Trophoblast cell (in vitro differentiated cells and primary cell): ENCODE data around the gene TLDC2.

Source experiments
- DNase-seq, 2 donors: peaks; one replicate each; pipeline ENCODE4 v3.0.0-alpha.2; 2016
- H2AFZ ChIP-seq: 2 replicates; pipeline ENCODE4 v1.6.1; 2013; ENCODE audit warnings: low read length, moderate library complexity, mild to moderate bottlenecking; ENCODE audit not compliant: insufficient read depth, poor library complexity
- H2AK5ac ChIP-seq: 2 replicates; pipeline ENCODE4 v1.6.1; 2013; ENCODE audit warnings: mild to moderate bottlenecking, low read length
- H2BK120ac ChIP-seq: 2 replicates; pipeline ENCODE4 v1.6.1; 2013; ENCODE audit warnings: low read length, mild to moderate bottlenecking, moderate library complexity; ENCODE audit not compliant: insufficient read depth, poor library complexity
- H2BK12ac ChIP-seq: 2 replicates; pipeline ENCODE4 v1.6.1; 2013; ENCODE audit warnings: mild to moderate bottlenecking, low read length, moderate library complexity
- H2BK5ac ChIP-seq: 2 replicates; pipeline ENCODE4 v1.6.1; 2013; ENCODE audit warnings: low read length, low read depth, moderate library complexity, mild to moderate bottlenecking; ENCODE audit not compliant: poor library complexity
- H3K14ac ChIP-seq: 2 replicates; pipeline ENCODE4 v1.6.1; 2013; ENCODE audit warnings: mild to moderate bottlenecking, low read length
- H3K18ac ChIP-seq: 2 replicates; pipeline ENCODE4 v1.6.1; 2013; ENCODE audit warnings: mild to moderate bottlenecking, low read length
- H3K23ac ChIP-seq: 2 replicates; pipeline ENCODE4 v1.6.1; 2013; ENCODE audit warnings: low read length
- H3K27ac ChIP-seq: 2 replicates; pipeline ENCODE4 v1.5.1; 2013; ENCODE audit warnings: low read depth, mild to moderate bottlenecking, inconsistent platforms, low read length, moderate library complexity
- H3K27me3 ChIP-seq: 2 replicates; pipeline ENCODE4 v1.6.1; 2013; ENCODE audit warnings: inconsistent platforms, mild to moderate bottlenecking, low read length, moderate library complexity; ENCODE audit not compliant: insufficient read depth
- H3K36me3 ChIP-seq, 2 experiments: 1 replicate in 1 of 2; 2 replicates in 1 of 2; pipeline ENCODE4 v1.6.1; 2013; ENCODE audit warnings: low read length in 2 of 2, mild to moderate bottlenecking in 2 of 2, moderate library complexity in 1 of 2; ENCODE audit not compliant: insufficient read depth in 2 of 2, control insufficient read depth in 1 of 2
- H3K4ac ChIP-seq: 2 replicates; pipeline ENCODE4 v1.6.1; 2013; ENCODE audit warnings: low read depth, mild to moderate bottlenecking, low read length, moderate library complexity
- H3K4me1 ChIP-seq, 2 experiments: 1 replicate in 1 of 2; 2 replicates in 1 of 2; pipeline ENCODE4 v1.6.1; 2013; ENCODE audit warnings: low read length in 2 of 2, mild to moderate bottlenecking in 2 of 2, moderate library complexity in 1 of 2; ENCODE audit not compliant: insufficient read depth in 2 of 2, control insufficient read depth in 1 of 2
- H3K4me2 ChIP-seq: 2 replicates; pipeline ENCODE4 v1.6.1; 2013; ENCODE audit warnings: inconsistent platforms, mild to moderate bottlenecking, low read length, moderate library complexity
- H3K4me3 ChIP-seq: 2 replicates; pipeline ENCODE4 v1.5.1; 2013; ENCODE audit warnings: mild to moderate bottlenecking, low read depth, low read length, inconsistent platforms
- H3K79me1 ChIP-seq: one replicate; pipeline ENCODE4 v1.6.1; 2013; ENCODE audit warnings: low read length
- H3K79me2 ChIP-seq: 2 replicates; pipeline ENCODE4 v1.6.1; 2013; ENCODE audit warnings: low read length, mild to moderate bottlenecking; ENCODE audit not compliant: control insufficient read depth, insufficient read depth, poor library complexity
- H3K9ac ChIP-seq: 2 replicates; pipeline ENCODE4 v1.6.1; 2013; ENCODE audit warnings: mild to moderate bottlenecking, low read length
- H3K9me3 ChIP-seq: 2 replicates; pipeline ENCODE4 v1.6.1; 2013; ENCODE audit warnings: low read depth, mild to moderate bottlenecking, control low read depth, inconsistent platforms, low read length; ENCODE audit not compliant: insufficient read depth
- H4K12ac ChIP-seq: 2 replicates; pipeline ENCODE4 v1.6.1; 2013; ENCODE audit warnings: low read depth, mild to moderate bottlenecking, low read length, moderate library complexity
- H4K8ac ChIP-seq: 2 replicates; pipeline ENCODE4 v1.6.1; 2013; ENCODE audit warnings: low read depth, mild to moderate bottlenecking, low read length, moderate library complexity
- H4K91ac ChIP-seq: one replicate; pipeline ENCODE4 v1.6.1; 2013; ENCODE audit warnings: low read depth, mild to moderate bottlenecking, low read length, moderate library complexity
- WGBS: extraction: QIAGEN DNeasy Blood & Tissue Kit; methylation state at CpG from one replicate; pipeline ENCODE4 v1.1.7; 2013; ENCODE audit warnings: missing lambda C conversion rate; ENCODE audit not compliant: insufficient read length, insufficient coverage; ENCODE audit errors: extremely low coverage; 5-methylcytosine and 5-hydroxymethylcytosine counted together

Gene TLDC2

GRCh38 chr20:36860811-36861624 lies 14.9 kb upstream of the TLDC2 start:
- no peak overlapping the region for H4K8ac ChIP-seq
- no peak overlapping the region for H3K18ac ChIP-seq
- H3K23ac ChIP-seq: no peak overlapping the region
- no peak overlapping the region for H3K14ac ChIP-seq
- H3K9ac ChIP-seq: no peak overlapping the region
- peaks cover 8% of the 10 kb centered on the region for H3K79me2 ChIP-seq
- H3K36me3 ChIP-seq: peaks cover 2 to 4% of the 10 kb centered on the region in 2 experiments
- peaks cover 5 to 18% of the 10 kb centered on the region in 2 experiments for H3K4me1 ChIP-seq
- peaks cover 12% of the 10 kb centered on the region for H3K79me1 ChIP-seq
- no peak for DNase-seq
- H4K91ac ChIP-seq: no peak overlapping the region
- peaks cover 4% of the 10 kb centered on the region for H3K27me3 ChIP-seq
- no peak overlapping the region for H2AK5ac ChIP-seq
- no peak overlapping the region for H3K4me3 ChIP-seq
- no peak overlapping the region for H4K12ac ChIP-seq
- no peak overlapping the region for H3K27ac ChIP-seq
- H2BK12ac ChIP-seq: no peak overlapping the region
- H2BK5ac ChIP-seq: no peak overlapping the region
- H3K4me2 ChIP-seq: peak overlapping the region; percentile 88
- no peak overlapping the region for H2AFZ ChIP-seq
- no peaks in the 10 kb centered on the region for H3K9me3 ChIP-seq
- no peak overlapping the region for H2BK120ac ChIP-seq
- no peak overlapping the region for H3K4ac ChIP-seq
- no CpG with 5 or more reads among the region's 14 CpGs for WGBS

DNA sequence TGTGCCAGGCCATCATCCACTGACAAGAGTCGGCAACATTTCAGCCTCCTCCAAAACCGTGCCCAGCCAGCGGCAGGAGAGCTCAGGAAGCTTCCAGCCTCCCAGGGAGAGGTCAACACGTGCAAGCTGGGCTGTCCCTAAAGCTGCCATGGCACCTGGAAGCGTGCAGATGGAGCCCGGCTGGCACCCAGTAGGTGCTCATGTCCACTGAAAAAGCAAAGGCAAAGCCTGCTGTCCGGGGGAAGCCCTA lies 14.4 kb upstream of the TLDC2 start:
- Histone ChIP-seq H4K12ac (no peak overlapping the region), H3K4me2 (peak overlapping the region; percentile 88), H3K4me3 (no peak overlapping the region), H4K91ac (no peak overlapping the region), H2AFZ (no peak overlapping the region), H2AK5ac (no peak overlapping the region), H2BK12ac (no peak overlapping the region), H3K79me2 (peaks cover 8% of the 10 kb centered on the region), H3K18ac (peak overlapping the region; percentile 52), H3K23ac (no peak overlapping the region), H2BK5ac (no peak overlapping the region), H3K27ac (no peak overlapping the region), H3K4me1 (peaks cover 2 to 13% of the 10 kb centered on the region in 2 experiments), H3K79me1 (peaks cover 12% of the 10 kb centered on the region), H3K36me3 (peaks cover 2 to 4% of the 10 kb centered on the region in 2 experiments), H3K27me3 (peaks cover 4% of the 10 kb centered on the region), H3K14ac (no peak overlapping the region), H3K9ac (no peak overlapping the region), H3K9me3 (no peaks in the 10 kb centered on the region), H3K4ac (no peak overlapping the region), H4K8ac (no peak overlapping the region), H2BK120ac (no peak overlapping the region)
- no peak for DNase-seq
- no CpG with 5 or more reads among the region's 7 CpGs for WGBS

DNA sequence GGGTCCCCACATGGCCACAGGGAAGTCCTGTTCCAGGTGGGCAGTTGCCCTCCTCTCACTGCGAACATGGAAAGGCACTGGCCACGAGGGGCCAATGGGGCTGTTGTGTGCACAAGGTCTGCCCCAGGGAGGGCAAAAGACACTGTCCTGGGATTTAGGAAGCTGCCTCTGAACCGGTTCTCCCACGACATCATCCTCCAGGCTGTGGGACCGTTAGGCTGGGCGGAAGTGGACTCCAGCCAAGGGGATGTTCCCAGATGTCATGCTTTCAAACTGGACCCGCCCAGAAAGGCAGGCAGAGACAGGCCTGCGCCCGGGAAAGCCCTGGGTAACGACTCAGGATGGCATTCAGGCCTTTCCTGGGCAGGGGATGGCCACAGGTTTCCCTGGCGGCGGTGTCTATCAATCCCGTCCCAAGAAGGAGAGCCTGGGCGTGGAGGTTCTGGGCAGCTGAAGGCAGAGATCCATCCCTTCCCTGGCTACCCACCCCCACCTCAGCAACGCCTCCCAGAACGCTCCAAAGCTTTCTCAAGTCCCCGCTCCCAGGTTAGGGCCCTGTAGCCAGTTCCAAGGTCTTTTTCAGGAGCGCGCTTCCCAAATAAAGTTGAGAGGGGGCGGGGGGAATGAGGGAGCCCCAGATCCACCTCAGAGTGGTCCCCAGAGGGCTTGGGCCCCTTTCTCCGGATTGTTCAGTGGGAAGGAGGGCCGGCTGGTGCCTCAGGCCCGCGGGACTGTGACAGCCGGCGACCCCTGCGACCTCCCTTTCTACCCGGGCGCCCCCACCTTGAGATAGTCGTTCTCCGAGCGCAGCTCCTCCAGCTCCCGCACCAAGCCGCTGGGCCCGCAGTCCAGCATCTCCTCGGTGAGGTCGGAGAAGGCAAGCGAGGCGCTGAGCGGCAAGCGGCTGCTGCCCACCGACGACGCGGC lies 13.8 kb upstream of the TLDC2 start:
- peak; percentile 90 to 93 for DNase-seq
- H3K36me3 ChIP-seq: peaks cover 2 to 4% of the 10 kb centered on the region in 2 experiments
- peak overlapping the region; percentile 8 for H2BK120ac ChIP-seq
- H3K4me3 ChIP-seq: peak overlapping the region; percentile 82
- H4K12ac ChIP-seq: peak overlapping the region; percentile 8
- H3K14ac ChIP-seq: peak overlapping the region; percentile 86
- H2BK12ac ChIP-seq: no peak overlapping the region
- H3K9ac ChIP-seq: peak overlapping the region; percentile 85
- H3K79me2 ChIP-seq: peaks cover 8% of the 10 kb centered on the region
- H4K8ac ChIP-seq: peak overlapping the region; percentile 69
- no peak overlapping the region for H3K27ac ChIP-seq
- peaks cover 12% of the 10 kb centered on the region for H3K79me1 ChIP-seq
- no CpG with 5 or more reads among the region's 45 CpGs for WGBS
- peak overlapping the region; percentile 88 for H3K4me2 ChIP-seq
- H3K27me3 ChIP-seq: peaks cover 4% of the 10 kb centered on the region
- no peak overlapping the region for H2BK5ac ChIP-seq
- peak overlapping the region; percentile 67 for H3K18ac ChIP-seq
- peak overlapping the region; percentile 32 for H2AK5ac ChIP-seq
- H3K4ac ChIP-seq: peak overlapping the region; percentile 17
- peak overlapping the region; percentile 85 for H4K91ac ChIP-seq
- H3K4me1 ChIP-seq: peaks cover 0 to 8% of the 10 kb centered on the region in 2 experiments
- H3K9me3 ChIP-seq: no peaks in the 10 kb centered on the region
- H3K23ac ChIP-seq: no peak overlapping the region
- H2AFZ ChIP-seq: peak overlapping the region; percentile 84

DNA sequence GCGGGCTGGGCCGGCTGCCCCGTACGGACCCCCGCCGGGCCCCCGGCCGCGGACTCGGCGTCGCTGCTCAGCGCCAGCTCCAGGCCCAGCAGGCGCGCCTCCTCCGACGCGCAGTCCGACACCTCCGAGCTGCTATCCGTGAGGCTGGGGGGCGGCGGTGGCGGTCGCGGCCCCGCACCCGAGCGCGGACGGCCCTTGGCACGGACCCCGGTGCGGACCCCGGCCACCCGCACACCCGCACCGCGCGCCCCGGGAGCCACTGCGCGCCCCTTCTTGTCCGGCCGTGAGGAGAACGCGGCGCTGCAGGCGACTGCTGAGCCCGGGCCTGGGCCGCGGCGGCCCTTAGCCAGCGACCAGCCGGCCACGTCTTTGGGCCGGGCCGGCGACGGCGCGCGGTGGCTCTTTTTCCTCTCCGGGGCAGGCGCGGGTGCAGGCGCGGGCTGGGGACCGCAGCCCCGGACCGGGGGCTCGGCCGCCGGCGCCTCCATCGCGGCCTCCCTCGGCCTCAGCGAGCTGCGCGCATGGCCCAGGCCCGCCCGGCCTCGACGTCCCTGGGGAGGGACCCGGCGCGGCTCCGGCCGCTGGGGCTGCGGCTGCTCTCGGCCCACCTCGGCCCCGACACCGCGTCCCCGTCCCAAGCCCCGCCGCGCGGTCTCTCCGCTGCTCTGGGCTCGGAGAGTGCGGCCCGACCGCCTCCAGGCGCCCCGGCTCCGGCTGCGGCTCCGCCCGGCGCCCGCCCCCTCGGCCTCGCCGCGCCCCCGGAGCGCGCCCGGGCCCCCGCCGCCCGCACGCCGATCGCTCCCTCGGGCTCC lies 12.9 kb upstream of the TLDC2 start:
- peak overlapping the region; percentile 86 for H3K14ac ChIP-seq
- H3K4ac ChIP-seq: peak overlapping the region; percentile 64
- H3K36me3 ChIP-seq: peaks cover 2 to 4% of the 10 kb centered on the region in 2 experiments
- peaks cover 0 to 8% of the 10 kb centered on the region in 2 experiments for H3K4me1 ChIP-seq
- peak overlapping the region; percentile 84 for H2AFZ ChIP-seq
- H2AK5ac ChIP-seq: peak overlapping the region; percentile 56
- peak overlapping the region; percentile 82 for H3K4me3 ChIP-seq
- H2BK12ac ChIP-seq: no peak overlapping the region
- H3K27ac ChIP-seq: peak overlapping the region; percentile 2
- peak overlapping the region; percentile 69 for H4K8ac ChIP-seq
- H3K9me3 ChIP-seq: no peaks in the 10 kb centered on the region
- H2BK5ac ChIP-seq: no peak overlapping the region
- peak overlapping the region; percentile 85 for H3K9ac ChIP-seq
- peak in 1 of 2 donors; percentile 44 for DNase-seq
- peaks cover 4% of the 10 kb centered on the region for H3K27me3 ChIP-seq
- H3K18ac ChIP-seq: peak overlapping the region; percentile 84
- no CpG with 5 or more reads among the region's 129 CpGs for WGBS
- H3K79me1 ChIP-seq: peaks cover 12% of the 10 kb centered on the region
- H2BK120ac ChIP-seq: peak overlapping the region; percentile 36
- H3K4me2 ChIP-seq: peak overlapping the region; percentile 88
- H4K91ac ChIP-seq: peak overlapping the region; percentile 85
- H3K23ac ChIP-seq: no peak overlapping the region
- H3K79me2 ChIP-seq: peaks cover 8% of the 10 kb centered on the region
- peak overlapping the region; percentile 79 for H4K12ac ChIP-seq
